NCI-H460 (cell line): ENCODE data around the gene NCK1. TPM values are rescaled to one million over a fixed set of nuclear protein-coding genes. Genes with fewer than 3 reads are reported as not detected.

ENCODE experiments used
- DNase-seq: peaks from one replicate; pipeline ENCODE4 v3.0.0-alpha.2; 2016; ENCODE audit warnings: low read depth; ENCODE audit errors: extremely low read depth
- total RNA-seq: library from RNA; depleted of rRNA; stranded (reverse); fragments of >200 nt; shearing (Covaris generic); gene quantifications from 2 replicates; pipeline ENCODE4 v1.2.3, GENCODE V29; 2014

NCK1 gene
- total RNA-seq, 1 experiment from 2014 or later = 52.8 TPM

DNA sequence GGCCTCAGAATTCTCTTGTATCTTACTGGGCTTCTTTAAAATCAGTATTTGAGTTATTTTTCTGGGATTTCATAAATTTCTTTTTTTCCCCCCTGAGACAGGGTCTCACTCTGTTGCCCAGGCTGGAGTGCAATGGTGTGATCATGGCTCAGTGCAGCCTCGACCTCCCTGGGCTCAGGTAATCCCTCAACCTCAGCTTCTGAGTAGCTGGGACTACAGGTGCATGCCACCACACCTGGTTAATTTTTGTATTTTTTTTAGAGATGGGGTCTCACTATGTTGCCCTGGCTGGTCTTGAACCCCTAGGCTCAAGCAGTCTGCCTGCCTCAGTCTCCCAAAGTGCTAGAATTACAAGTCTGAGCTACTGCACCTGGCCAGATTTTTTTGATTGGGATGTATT lies 43.5 kb downstream of the NCK1 start:
- no peak for DNase-seq

- DNase-seq = no peak
These were observed 44.7 kb downstream of the NCK1 start for GRCh38 chr3:136906725-136907124.

DNA sequence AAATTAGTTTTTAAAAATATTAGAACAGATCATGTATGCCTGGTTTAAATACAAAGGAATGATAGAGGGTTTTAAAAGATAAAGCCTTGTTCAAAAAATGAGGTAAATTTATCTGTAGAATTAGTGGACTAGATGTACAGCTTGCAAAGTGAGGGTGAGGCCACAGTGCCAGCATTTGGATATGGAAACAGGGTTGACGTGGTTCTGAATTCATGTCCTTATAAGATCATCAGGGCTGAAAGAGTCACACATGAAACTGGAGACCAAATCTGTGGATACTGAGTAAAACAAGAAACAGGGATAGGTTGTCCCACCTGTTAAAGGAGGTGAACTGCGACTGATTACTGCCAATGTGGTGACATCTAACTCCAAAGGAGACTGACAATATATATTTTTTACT lies 46.3 kb downstream of the NCK1 start:
- no peak for DNase-seq

- DNase-seq = no peak
These were observed 47.2 kb downstream of the NCK1 start for GRCh38 chr3:136909187-136909586.

DNA sequence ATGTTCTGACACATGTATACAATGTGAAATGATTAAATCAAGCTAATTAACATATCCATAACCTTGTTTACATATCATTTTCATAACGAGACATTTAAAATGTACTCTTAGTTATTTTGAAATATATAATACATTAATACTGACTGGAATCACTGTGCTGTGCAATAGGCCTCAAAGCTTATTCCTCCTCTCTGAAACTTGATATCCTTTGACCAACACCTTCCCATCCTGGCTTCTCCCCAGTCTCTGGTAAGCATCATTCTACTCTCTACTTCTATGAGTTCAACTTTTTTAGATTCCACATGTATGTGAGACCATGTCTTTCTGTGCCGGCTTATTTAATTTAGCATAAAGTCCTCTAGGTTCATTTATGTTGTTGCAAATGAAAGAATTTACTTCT lies 48.7 kb downstream of the NCK1 start:
- DNase-seq = no peak

GRCh38 chr3:136913168-136913567 lies 51.2 kb downstream of the NCK1 start:
- no peak for DNase-seq

DNA sequence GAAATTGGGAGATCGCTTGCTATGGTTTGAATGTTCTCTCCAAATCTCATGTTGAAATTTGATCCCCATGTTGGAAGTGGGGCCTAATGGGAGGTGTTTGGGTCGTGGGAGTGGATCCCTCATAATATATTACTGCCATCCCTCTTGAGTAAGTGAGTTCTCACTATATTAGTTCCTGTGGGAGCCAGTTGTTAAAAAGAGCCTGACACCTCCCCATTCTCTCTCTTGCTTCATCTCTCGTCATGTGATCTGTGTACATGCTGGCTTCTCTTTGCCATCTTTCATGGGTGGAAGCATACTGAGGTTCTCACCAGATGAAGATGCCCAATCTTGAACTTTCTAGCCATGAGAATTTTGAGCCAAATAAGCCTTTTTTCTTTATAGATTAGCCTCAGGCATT lies 52.7 kb downstream of the NCK1 start:
- DNase-seq = no peak

DNA sequence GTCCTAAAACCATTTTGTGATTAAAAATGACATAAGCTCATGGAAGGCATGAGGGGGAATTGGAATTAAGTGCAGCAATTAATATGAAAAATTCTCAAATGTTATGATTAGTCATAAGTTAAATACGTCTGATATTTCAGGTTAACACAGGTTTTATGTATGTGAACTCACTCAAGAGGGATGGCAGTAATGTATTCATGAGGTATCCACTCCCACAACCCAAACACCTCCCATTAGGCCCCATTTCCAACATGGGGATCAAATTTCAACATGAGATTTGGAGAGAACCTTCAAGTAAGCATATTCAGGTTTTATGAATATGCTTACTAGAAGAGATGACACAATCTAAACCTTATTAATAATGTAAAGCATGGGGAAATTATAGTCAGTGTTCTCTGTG lies 54.2 kb downstream of the NCK1 start:
- no peak for DNase-seq

DNA sequence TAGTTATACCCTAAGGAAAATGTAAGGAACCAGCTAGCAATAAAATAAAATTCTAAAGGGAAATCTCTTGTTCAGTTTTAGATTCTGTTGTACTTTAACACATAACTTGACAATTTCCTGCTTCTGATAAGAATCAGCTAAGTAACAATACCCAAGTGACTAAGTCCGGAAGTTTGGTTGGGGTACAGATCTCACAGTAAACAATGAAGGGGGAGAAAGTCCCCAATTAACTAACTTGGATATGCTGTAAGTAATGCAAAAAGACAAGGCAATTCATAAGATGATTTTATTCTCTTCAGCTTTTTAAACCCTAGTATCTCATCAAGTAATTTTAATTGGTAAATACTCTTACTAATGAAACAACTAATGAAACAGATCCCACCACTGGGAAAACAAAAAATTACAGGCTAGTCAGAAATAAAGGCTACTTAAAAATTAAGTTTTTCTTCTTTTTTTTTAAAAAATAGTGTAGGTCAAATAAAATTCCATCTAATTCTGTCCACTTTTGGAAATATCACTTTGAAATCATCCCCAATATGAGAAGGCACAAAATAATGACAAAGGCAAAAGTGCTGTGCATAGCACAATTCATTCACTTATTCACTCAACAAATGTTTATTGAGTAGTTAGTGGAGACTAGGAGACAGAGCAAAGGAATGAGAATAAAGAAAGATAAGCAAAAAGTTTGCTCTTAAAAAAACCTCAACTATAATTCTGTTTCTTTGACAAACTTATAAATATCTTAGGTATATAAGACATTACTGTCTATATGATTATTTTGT lies 58.0 kb downstream of the NCK1 start:
- DNase-seq = no peak

DNA sequence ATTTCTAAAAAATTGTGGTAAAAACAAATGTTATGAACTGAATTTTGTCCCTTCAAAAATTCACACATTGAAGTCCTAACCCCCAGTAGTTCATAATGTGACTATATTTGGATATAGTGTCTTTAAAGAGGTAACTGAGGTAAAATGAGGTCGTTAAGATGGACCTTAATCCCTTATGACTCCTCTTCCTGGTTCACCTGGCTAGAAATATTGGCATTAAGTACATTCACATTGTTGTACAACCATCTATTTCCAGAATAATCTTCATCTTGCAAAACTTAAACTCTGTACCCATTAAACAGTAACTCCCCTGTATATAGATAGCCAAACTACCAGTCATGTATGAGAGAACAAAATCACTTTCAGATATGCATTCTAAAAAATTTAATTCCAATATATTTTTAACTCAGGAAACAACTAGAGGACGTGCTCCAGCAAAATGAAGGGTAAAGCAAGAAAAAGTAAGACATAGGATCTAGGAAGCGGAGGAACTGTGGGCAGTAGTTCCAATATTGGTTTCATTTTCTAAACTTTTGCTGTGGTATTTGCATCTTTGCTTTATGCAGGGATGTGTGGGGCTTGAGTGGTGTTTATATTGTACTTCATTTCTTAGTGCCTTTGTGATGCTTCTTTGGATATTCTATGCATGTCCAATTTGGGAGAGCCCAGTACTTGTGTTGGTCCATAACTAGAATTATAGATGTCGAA lies 59.0 kb downstream of the NCK1 start:
- no peak for DNase-seq

- no peak for DNase-seq
These were observed 63.6 kb downstream of the NCK1 start for GRCh38 chr3:136925425-136926190.

DNA sequence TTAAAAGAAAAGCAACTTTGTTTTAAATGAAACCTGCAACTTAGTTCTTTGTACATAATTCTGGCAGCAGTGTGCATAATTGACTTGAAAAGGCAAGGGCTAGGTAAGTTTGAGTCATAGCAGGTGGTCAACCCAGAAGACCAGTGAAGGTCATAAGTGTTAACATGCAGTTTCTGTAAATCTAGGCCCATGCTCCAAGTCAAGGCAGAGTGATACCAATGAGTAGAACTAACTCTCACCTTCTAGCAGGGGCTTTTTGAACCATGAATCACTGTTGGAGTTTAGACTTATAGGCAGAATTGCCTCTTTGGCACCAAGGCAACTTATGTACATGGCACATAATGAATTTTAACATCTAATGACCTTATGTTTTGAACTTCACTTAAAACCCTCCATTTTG lies 66.2 kb downstream of the NCK1 start:
- DNase-seq = no peak

DNA sequence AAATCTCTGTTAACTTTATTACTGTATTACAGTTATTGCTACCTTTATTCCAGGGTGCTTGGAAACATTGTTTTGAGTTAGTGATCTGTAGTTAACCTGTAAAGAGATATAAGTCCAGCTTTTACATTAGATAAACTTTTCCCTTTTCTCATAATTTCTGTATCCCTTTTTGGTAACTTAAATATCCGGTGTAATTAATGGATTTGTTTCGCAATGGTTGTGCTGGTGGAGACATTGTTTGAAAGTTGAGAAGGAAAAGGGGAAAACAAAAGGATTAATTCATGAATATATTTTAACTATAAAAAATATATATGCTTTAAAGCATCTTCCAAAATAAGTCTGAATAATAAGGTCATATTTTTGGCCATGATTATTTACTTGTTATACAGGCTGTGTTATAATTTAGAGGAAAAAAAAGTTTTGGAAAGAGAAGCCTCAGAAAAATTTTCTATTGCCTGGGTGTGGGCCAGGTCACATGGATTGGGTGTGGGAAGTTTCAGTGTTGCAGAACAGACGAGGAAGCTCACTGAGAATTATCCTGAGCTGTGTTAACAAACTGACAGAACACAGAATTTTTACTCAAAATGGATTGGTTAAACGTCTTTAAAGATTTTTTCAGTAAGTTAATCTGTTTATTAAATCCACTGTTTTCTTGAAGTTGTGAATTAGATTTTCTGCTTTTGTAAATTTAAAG lies 68.1 kb downstream of the NCK1 start:
- peak; percentile 6 for DNase-seq

DNA sequence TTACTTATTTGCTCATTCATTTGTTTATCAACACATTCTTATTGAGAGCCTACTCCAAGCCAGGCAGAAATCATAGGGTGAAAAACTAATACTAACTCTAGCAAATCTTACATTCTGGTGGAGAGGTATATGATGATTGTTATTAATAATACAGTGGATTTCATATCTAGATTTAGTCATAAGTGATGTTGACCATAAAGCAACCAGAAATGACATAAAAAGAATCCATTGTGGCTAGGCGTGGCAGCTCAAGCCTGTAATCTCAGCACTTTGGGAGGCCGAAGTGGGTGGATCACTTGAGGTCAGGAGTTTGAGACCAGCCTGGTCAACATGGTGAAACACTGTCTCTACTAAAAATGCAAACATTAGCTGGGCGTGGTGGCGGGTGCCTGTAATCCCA lies 69.6 kb downstream of the NCK1 start:
- DNase-seq = no peak

DNA sequence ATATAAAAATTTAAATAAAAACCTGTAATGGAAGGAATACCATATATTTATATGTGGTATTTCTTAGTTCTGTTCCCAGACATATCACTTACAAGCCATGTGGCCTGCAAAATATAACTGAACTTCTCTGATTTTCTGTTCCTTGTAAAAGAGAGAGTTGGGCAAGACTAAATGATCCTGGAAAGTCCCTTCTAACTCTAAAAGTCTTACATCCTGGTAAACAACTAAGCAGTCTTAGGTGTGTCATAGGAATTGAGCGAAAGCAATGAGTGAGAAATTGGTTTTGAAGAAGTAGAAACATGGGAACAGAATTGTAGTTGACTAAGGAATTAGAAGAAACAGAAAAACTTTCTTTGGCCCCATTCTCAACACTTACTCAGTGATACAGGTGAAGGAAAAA lies 70.5 kb downstream of the NCK1 start:
- no peak for DNase-seq

DNA sequence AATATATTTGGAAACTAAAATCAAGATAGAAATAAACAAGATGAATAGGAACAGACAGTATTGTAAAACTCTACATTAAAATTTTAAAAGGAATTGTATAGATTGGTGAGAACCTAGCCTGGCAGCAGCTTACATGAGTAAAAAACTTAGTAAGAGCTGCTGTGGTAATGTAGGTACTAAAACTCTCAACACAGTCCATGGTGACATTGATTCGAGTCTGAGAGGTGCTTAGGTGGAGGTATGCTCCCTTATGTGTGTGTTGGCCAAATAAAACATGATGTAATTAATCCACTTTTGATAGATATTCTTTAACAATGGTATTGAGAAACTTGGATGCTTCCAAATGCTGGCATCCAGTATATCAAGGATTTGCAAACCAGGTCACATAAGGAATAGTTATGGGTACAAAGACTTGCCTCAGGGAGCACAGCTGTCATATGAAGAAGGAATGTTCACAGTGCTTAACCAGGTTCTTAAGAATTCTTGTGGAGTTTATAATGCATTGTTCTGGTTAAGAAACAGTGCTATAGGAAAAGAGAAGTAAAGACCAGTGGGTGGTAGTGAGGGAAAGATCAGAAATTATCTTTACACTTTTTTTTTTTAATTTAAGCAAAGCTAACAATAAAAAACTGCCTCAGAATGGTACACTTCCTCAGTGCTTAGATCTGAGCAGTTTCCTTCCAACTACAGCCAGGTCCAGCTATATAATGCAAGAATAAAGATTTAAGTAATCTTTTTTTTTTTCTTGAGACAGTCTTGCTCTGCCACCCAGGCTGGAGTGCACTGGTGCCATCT lies 71.2 kb downstream of the NCK1 start:
- no peak for DNase-seq

DNA sequence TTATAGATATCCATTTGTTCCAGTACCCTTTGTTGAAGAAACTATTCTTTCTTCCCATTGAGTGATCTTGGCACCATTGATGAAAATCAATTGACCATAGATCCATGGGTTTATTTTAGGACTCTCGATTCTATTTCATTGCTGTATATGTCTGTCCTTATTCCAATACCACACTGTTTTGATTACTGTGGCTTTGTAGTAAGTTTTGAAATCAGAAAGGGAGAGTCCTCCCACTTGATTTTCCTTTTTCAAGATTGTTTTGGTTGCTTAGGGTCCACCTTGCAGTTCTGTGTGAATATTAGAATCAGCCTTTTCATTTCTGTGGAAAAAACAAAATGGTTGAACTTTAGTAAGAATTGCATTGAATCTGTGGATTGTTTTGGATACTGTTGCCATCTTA lies 75.2 kb downstream of the NCK1 start:
- no peak for DNase-seq

DNA sequence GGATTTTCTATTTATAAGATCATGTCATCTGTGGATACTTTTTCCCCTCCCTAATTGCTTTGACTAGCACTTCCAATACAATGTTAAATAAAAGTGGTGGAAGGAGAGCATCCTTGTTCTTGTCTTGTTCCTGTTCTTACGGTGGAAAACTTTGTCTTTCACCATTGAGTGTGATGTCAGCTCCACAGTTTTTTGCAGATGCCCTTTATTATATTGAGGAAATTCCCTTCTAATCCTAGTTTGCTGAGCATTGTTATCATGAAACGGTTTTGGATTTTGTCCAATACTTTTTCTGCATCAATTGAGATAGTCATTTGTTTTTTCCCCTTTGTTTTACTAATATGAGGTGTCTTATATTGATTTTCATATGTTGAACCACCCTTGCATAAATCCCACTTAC lies 75.8 kb downstream of the NCK1 start:
- DNase-seq = no peak

DNA sequence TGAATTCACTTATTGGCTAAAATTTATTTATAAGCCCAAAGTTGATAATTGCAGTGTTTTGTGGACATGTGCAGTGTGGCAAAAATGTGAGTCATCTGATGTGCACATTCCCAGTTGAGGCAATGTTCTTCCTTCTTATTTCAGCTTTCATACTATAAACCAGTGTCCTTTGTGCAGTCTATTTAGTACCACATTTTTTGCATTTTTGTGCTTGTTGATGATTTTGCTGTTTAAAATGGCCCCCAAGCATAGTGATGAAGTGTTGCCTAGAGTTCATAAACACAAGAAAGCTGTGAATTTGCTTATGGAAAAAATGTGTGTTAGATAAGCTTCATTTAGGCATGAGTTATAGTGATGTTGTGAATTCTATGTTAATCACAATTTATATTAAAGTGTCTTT lies 76.3 kb downstream of the NCK1 start:
- no peak for DNase-seq

- DNase-seq = no peak
These were observed 77.5 kb downstream of the NCK1 start for GRCh38 chr3:136939489-136939888.
